ENCODE data around the gene ANO3.

DNA sequence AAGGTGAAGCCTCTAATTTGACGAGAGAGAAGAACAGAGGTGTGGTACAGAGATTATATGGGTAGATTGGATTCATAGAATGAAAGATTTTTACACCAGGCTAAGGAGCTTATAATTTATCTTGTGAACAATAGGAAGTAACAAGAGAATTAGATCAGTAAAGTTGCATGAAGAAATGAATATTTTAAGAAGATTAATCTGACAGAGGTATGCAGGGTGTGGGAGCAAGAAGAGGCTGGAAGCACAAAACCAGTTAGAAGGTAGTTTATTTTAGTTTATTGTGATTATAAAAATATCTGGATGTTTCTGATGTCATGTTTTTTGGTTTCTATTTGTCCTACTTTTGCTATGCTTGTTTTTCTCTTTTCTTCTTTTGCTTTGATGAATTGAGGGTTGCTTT is 374.3 kb downstream of the ANO3 start:
- TF ChIP-seq CTCF (conservative IDR thresholded peaks at IDR 0.05) (no peak), EZH2 (IDR thresholded peaks at IDR 0.05; ENCODE audit: low read depth) (no peak)

Data from PC-9 (cell line).